ENCODE measurements around the gene HOXB8.

The HOXB8 gene

DNA sequence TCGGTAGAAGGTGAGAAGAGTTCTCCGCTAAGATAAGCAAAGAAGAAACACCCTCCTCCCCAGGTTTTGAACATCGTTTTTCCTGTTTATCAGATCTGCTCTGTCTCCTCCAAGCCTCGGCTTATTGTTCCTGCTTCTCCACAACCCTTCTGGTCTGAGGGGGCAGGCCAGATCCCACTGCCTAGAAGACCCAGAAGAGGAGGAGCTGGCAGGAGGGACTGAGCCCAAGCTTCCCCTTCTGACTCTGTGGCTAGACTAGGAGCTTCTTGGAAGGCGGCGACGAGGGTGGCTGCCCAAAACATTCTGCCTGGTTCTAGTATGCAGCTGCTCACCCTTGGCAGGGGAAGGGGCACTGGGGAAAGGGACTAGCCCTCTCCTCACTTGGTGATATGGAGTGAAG, 16.4 kb downstream of the HOXB8 start:
- no peak overlapping the region for H3K27ac ChIP-seq
- TF ChIP-seq ZFX (IDR thresholded peaks at IDR 0.05; ENCODE audit: borderline replicate concordance) = no peak
- no peak for TF ChIP-seq CTCF (IDR thresholded peaks at IDR 0.05)

DNA sequence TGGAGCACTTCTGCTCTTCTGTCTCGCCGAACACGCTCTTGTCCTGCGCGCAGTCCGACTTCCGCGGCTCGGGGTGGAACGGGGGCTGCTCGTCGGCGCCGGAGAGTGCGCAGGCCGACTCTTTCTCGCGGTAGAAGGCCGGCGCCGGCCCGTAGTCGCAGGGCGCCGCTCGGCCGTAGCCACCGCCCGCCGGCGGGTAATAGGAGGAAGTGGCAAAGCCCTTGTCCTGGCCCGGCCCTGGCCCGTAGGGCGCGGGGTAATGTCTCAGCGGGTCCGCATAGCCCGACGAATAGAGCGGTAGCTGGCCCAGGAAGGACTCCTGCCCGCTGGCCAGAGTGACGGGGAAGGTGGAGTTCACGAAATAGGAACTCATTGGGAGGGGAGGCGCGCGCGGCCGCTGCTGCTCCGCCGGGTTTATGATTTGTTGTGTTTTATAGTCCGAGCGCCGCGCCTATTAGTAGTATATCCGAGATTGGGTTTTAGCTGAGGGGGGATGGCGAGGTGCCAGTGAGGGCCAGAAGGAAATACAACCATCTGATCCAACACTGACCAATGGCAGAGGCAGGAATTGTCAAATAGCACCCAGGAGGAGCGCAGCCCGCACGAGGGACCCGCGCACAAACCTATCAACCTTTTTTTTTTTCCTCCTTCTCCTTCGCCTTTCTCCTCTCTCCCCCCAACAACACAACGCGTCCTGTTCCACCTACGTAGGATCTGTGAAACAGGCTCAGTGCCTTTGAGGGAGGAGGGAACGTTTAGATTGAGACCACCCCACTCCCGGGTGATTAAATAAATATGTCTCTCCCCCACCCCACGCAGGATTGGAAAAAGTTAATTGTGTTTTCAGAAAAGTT, 17.1 kb downstream of the HOXB8 start:
- no peak overlapping the region for H3K27ac ChIP-seq
- no peak for TF ChIP-seq CTCF (IDR thresholded peaks at IDR 0.05)
- no peak for TF ChIP-seq ZFX (IDR thresholded peaks at IDR 0.05; ENCODE audit: borderline replicate concordance)

DNA sequence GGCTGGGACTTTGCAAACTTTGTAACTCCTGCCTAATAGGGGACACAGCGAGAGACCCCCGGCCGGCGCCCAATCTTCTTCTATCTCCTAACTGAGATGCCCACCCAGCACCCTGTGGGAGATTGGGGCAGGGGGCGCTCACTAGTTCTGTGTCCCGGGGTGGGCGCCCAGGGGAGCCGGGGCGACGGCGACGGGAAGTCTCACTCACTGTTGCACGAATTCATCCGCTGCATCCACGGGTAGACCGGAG, 17.6 kb downstream of the HOXB8 start:
- TF ChIP-seq ZFX (IDR thresholded peaks at IDR 0.05; ENCODE audit: borderline replicate concordance) (no peak), CTCF (IDR thresholded peaks at IDR 0.05) (no peak)
- no peak overlapping the region for H3K27ac ChIP-seq

DNA sequence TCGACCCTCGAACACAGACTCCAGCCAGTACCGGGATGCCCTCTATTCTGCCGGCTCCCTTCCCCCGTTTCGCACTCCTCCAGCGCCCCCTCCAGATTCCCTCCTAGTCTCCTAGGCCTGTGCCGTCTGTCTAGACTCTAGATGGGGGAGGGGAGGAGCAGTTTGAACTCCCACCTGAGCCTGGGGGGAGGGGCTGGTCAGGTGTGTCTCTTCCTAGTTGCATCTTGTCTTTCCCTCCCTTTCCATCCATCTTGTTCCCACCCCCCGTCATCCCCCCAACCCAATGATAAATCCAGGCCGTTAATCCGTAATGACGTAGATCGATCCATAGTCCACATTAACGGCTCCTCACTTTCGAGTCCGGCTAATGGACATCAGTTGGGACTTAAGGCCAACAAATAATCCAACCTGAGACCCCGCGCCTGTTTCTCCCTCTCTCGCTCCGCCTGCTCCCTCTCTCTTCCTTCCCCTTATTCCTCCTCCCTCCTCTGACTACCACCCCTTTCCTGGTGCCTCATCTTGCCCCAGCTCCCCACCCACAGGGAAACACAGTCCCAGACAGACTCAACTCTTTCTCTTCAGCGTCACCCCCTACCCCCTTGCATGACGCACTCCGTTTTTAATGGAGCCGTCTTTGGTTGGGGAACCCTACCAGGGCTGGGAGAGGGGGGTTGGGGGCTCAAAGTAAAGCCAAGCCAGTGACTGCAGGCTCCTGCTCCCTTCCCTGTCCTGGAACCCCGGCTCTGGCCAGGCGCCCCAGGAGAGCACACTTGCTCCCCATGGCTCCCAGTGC, 18.2 kb downstream of the HOXB8 start:
- no peak overlapping the region for H3K27ac ChIP-seq
- no peak for TF ChIP-seq CTCF (IDR thresholded peaks at IDR 0.05)
- TF ChIP-seq ZFX (IDR thresholded peaks at IDR 0.05; ENCODE audit: borderline replicate concordance) = no peak

DNA sequence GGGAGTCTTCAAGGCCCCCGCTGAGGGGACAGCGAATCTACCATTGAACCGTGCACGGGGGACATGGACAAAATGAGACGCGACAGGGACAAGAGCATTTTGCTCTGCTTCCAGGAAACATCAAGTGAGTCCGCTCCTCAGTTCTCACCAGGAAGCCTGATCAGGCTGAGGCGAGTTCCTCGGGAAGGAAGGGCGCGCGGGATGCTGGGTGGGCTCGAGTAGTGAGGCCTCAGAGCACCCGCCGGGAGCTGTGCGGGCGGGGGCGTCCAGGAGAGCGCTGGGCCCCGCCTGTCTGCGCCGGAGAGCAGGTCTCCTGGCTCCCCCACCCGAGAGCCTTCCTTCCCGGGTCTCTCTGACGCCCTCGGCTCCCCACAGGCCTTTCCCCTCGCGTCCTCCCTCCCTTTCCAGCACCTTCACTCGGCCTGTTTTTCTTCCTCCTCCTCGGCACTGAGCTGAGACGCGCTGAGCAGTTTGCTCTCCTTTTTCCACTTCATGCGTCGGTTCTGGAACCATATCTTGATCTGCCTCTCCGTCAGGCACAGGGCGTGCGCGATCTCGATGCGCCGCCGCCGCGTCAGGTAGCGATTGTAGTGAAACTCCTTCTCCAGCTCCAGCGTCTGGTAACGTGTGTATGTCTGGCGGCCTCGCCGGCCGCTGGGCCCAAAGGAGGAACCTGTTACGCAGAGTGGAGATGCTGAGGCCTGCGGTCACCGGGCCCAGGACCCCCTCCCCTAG, 18.9 kb downstream of the HOXB8 start:
- TF ChIP-seq ZFX (IDR thresholded peaks at IDR 0.05; ENCODE audit: borderline replicate concordance) (no peak), CTCF (IDR thresholded peaks at IDR 0.05) (no peak)
- no peak overlapping the region for H3K27ac ChIP-seq

DNA sequence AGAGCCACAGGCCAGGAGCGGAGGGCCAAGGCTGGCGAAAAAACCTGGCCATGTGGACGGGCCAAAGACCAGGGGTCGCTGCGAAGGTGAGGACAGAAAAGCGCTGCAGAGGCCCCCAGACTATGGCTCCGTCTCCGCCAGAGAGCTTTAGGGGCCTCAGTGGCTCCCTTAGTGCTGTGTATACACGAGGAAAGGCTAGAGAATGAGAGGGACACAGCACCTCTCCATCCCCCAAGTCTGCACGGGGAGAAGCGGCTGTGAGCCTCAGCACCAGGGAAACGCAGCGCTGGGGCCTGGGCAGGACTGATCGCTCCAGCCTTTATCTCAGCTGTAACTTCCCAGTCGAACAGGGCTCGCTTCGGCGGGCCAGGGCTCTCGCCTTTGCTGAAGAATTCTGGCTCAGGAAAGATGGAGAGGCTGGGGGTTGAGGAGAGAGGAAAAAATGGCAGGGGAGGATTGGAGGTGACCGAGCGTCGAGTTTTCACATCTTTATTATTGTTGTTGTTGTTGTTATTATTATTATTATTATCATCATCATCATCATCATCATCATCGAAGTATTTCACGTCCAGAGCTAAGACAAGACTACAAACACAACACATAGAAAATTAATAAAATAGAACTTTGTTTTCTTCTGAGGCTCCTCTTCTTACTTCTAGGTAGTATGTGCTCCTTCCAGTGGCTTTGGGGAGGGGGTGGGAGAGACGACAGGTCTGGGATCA, 19.7 kb downstream of the HOXB8 start:
- no peak for TF ChIP-seq ZFX (IDR thresholded peaks at IDR 0.05; ENCODE audit: borderline replicate concordance)
- no peak for TF ChIP-seq CTCF (IDR thresholded peaks at IDR 0.05)
- no peak overlapping the region for H3K27ac ChIP-seq

All from 22Rv1 (cell line).